HG03064 (cell line): Measurements from ENCODE around the gene ANP32B.
A peak's percentile ranks its signal among the peaks of the same experiment; 100 is the strongest.

Experiments used
- ATAC-seq: cut with Tn5 transposase; IDR thresholded peaks from one replicate; pipeline ENCODE4 v1.9.1; 2021; ENCODE audit warnings: low read depth; ENCODE audit not compliant: unreplicated experiment

Gene ANP32B

DNA sequence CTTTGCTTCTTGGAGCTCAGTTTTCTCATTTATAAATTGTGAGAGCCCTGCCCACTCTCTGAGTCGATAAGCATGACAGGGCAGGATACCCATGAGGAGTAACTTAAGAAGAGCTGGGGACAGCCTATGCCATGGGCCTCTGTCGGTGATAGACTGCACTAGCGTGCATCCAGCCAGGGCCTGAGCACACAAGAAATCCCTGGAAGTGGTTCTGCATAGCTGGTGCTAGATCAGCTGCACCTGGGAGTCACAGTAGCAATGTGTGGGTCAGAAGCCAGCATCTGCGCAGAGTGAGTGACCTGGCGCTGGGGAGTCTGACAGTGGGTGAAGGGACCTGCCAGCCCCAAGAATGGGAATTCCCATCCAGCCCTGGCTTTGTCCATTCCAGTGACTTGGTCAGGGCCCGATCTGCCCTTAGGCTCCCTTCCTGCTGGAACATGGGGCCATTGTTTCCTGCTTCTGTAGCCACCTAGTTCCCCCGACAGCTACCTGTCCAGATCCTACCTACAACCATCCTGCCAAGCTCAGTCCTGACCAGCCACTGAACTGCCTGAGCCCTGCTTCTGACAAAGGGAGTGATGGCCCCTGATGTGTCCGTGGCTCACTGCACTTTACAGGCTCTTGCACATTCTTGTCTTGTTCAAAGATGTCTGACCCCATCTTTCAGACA lies 37.5 kb downstream of the ANP32B start:
- ATAC-seq = no peak

DNA sequence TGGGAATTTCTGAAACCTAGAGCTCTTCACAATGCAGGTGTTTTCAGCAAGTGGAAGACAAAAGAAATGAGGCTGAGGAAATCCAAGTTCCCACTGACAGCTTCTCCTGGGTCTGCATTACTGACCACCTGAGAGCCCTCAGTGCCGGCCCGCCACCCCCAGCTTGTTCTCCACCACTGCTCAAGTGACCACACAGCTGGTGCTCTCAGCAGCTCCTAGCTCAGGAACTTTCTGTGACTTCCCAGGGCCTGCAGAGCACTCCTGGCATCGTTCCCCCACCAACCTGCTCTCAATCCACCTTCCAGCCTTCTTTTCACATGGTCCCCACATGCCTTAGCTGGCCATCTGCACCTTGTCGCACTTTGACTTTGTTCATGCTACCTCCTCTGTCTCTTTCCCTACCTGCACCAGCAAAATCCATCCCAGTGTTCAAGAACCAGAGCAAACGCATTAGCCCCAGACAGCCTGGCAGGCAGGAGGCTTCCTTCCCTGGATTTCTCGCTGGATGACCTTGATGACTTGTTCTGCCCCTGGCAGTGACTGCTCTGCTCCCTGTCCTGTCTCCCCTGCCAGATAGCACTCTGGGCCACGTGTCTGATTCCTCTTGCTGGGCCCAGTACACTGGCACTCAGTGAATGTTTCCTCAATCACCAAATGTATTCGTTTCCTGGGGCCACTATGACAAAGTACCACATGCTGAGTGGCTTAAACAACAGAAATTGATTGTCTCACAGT lies 38.3 kb downstream of the ANP32B start:
- ATAC-seq = no peak

DNA sequence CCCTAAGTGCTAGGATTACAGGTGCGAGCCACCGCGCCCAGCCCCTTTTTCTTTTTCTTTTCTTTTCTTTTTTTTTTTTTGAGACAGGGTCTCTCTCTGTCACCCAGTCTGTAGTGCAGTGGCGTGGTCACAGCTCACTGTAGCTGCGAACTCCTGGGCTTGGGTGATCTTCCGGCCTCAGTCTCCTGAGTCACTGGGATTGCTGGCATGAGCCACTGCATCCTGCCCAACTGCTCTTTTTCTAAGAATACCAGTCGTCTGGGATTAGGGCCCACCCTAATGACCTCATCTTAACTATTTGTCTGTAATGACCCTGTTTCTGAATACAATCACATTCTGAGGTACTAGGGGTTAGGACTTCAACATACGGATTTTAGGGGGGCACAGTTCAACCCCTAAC lies 39.3 kb downstream of the ANP32B start:
- no peak for ATAC-seq

DNA sequence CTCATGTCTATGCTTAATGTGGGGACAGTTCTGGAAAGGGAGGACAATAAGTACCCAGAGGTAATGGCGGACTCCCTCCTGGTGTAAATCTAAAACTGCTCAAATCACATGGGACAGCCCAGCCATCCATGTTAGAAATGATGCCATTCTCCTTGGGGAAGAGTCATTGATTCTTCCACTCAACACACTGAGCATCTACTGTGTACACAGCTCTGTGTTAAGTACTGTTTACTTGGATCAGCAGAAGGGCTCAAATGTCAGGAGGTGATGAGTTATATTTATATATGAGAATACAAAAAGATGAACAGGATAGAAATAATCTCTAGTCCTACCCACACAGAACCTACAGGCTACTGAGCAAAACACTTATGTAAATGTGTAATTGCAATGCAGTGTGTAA lies 41.6 kb downstream of the ANP32B start:
- no peak for ATAC-seq

DNA sequence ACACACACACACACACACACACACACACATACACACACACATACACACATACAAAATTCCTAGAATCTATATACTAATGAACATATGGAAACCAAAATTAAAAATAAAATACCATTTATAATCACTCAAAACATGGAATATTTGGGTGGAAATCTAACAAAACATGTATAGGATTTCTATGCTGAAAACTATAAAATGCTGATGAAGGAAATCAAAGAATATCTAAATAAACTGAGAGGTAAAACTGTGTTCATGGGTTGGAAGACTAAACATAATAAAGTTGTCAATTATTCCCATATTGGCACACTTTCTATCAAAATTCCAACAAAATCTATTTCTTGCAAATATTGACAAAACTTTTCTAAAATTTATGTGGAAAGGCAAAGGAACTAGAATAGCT lies 48.0 kb downstream of the ANP32B start:
- no peak for ATAC-seq

DNA sequence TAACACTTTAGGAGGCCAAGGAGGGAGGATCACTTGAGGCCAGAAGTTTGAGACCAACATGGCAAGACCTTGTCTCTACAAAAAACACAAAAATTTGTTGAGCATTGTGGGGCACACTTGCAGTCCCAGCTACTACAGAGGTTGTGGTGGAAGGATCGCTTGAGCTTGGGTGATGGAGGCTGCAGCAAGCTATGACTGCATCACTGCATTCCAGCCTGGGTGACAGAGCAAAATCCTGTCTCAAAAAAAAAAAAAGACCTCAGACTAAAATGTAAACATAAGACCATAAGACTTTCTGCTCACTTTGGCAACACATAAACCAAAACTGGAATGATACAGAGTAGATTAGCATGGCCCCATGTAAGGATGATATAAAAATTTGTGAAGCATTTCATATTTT lies 48.8 kb downstream of the ANP32B start:
- no peak for ATAC-seq

DNA sequence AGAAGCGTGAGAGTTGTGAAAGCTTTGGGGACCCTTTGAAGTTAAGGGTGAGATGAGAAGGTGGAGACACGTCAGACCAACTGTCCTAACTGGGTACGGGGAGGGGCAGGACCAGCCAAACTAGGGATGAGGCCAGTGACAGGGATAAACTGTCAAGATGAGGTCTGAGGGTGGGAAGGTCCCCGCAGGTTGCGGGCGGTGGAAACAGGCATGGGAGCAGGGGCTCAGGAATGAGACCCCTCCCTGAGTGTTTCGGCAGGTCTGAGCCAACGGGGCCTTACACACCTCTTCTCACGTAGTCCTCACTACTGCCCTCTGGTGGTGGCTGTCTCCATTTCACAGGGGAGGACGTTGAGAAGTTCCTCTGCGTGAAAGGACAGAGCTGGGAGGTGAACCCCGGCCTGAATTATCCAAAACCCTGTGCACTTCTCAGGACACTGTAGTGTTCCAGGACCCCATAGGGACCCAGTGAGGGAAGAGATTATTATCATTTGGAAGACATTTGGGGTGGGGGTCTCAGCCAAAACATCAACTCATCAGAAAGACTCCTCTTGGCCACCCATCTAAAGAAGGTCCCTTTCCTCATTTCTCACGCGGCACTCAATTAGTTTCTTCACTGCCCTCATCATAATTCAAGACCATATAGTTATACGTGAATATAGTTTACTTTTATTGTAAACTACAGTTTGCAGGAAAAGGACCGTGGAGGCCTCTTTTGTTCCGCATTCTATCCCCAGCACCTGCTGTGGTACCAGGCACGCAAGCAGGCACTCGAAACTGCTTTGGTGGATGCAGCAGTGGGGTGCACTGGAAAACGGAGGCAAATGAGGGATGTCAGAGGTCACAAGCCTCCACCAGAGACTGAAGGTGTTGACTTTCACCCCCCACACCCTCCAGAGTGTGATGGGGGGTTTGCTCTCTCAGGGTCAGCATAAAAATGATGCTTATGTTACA lies 51.7 kb downstream of the ANP32B start:
- no peak for ATAC-seq

DNA sequence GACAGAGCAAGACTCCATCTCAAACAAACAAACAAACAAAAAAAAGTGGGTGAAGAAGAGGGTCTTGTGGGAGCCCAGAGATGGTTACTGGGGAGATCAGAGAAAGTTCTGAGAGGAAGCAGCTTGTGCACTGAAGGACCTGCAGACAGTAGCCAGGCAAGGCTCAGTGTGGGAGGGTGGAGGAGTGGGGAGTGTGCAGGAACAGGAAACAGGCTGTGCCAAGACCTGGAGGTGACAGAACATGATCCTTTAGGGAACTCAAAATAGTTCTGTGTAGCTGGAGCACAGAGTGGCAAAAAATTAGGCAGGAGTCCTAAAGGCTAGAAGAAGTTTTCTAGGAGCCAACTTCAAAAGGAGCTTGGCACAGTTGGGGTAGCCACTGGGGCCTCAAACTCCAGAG lies 54.2 kb downstream of the ANP32B start:
- no peak for ATAC-seq

DNA sequence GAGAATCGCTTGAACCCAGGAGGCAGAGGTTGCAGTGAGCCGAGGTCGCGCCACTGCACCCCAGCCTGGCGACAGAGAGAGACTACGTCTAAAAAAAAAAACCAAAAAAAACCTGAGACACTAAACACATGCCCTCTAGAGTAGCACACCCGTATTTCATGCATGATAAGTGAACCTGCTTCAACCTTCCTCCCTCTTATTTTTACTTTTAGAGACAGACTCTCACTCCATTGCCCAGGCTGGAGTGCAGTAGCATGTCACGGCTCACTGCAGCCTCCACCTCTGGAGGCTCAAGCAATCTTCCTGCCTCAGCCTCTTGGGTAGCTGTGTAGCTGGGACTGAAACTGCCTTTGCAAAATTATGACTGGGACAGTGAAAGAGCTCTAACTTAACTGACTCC lies 55.8 kb downstream of the ANP32B start:
- peak; percentile 47 for ATAC-seq

DNA sequence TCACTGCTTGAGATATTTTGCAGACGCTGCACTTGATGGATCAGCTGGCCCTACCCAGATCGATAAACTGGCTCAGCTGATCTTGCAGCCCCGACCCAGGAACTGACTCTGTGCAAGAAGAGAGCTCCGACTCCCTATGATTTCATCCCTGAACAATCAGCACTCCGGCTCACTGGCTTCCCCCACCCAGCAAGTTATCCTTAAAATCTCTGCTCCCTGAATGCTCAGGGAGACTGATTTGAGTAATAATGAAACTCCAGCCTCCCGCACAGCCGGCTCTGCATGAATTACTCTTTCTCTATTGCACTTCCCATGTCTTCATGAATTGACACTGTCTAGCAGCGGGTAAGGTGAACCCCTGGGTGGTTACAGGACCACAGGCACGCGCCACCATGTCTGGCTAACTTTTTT lies 56.5 kb downstream of the ANP32B start:
- ATAC-seq = no peak

DNA sequence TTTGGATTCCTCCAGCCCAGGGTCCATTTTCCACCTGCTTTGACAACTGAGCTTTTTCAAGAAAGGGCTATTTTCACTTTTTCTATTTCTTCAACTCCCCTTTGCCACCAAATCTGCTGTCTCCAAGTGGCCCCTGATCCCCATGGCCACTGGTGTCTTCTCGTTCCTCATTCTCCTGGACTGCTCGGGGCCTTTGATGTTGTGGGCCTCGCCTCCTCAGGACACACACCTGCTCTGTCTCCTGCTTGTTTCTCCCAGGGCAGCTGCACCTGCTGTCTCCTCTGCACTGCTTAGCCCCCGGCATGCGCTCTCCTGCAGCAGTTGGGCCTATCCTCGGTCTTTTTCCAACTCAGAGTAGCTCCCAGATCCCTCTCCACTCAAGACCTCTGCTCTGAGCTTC lies 57.1 kb downstream of the ANP32B start:
- no peak for ATAC-seq

DNA sequence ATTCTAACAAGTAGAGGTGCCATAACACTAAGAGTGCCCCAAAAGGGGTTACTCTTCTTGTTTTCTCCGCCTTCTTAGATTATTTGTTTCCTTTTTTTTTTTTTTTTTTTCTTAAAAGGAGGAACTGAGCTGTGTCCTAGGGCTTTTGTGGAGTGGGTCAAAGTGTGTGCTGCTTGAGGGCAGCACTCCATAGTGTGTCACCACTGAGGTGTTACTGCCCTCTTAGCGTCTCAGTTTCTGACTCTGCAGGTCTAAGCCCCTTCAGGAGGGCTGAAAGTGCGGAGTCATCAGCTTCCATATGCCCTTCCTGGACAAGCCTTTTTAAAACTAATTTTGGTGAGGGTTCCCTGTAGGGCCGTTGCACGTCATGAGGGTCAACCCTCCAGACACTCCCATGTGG lies 60.8 kb downstream of the ANP32B start:
- no peak for ATAC-seq

DNA sequence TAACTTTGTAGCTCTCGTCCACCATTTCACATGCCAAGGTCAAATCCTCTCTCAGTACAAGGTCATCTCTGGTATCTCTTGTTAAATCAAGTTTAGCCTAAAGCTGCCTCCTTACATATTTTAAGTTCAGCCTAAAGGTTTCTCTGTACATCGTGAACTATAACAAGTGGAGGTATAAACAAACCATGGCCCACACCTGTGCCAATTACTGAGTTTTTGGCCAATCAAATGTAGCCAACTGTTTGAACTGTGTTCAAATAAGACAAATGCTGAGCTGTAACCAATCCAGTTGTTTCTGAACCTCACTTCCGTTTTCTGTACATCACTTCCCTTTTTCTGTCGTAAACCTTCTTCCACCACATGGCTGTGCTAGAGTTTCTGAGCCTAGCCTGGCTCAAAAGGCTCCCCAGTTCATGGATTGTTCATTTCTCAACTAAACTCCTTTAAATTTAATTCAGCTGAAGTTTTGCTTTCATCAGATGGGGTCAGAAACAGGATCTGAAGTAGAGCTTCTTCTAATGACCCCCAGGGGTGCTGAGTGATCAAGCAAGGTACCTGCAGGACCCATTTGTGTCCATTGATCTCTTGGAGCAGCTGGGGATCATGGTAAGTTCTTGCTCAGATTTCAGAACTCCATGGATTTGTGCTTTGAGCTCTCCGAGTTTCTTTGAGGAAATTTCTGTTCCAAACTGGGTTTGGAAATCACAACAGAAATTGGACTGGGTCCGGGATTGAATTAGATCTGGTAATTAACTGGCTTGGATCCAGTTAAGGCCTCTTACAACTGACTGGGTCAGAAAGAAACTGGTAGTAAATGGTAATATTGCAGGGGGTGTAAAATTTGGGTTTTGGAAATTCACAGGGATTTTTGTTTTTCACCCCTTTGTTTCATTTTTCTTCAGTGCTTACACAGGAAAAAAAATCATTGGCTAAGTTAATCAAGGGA lies 62.4 kb downstream of the ANP32B start:
- ATAC-seq = no peak

DNA sequence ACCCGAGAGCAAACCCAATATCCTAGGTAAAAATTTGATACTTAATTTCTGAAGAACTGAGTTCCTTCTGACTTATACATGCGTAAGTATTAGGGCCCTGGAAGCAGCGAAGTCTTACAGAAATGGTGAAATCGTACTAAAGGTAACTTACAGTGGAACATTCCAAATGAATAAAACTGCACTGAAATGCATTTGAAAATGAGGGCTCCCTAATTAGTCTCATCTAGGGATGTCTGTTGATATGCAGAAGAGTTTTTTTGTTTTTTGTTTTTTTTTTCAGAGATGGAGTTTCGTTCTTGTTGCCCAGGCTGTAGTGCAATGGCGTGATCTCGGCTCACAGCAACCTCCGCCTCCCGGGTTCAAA lies 63.0 kb downstream of the ANP32B start:
- no peak for ATAC-seq

DNA sequence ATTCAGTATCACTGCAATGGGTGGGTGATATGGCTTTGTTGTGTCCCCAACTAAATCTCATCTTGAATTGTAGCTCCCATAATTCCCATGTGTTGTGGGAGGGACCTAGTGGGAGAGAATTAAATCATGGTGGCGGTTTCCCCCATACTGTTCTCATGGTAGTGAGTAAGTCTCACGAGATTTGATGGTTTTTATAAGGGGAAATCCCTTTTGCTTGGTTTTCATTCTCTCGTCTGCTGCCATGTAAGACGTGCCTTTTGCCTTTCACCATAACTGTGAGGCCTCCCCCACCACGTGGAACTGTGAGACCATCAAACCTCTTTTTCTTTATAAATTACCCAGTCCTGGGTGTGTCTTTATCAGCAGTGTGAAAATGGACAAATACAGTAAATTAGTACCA lies 63.9 kb downstream of the ANP32B start:
- no peak for ATAC-seq

DNA sequence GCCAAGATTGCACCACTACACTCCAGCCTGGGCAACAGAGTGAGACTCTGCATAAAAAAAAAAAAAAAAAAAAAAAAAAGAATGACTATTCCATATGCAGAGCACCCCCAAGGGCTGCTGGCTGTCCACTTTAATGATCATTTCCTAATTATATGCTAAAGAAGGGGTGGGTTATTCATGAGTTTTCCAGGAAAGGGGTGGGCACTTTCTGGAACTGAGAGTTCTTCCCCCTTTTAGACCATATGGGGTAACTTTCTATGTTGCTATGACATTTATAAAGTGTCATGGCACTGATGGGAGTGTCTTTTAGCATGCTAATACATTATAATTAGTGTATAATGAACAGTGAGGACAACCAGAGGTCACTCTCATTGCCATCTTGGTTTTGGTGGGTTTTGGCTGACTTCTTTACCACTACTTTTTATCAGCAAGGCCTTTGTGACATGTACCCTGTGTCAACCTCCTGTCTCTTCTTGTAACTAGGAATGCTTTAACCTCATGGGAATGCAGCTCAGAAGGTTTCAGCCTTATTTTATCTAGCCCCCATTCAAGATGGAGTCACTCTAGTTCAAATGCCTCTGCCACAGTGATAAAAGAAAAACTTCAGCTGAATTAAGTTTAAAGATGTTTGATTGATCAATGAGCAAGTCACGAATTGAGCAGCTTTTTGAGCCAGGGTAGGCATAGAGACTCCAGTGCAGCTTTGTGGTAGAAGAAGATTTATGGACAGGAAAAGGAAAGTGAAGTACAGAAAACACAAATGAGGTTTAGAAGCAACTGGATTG lies 66.3 kb downstream of the ANP32B start:
- no peak for ATAC-seq

DNA sequence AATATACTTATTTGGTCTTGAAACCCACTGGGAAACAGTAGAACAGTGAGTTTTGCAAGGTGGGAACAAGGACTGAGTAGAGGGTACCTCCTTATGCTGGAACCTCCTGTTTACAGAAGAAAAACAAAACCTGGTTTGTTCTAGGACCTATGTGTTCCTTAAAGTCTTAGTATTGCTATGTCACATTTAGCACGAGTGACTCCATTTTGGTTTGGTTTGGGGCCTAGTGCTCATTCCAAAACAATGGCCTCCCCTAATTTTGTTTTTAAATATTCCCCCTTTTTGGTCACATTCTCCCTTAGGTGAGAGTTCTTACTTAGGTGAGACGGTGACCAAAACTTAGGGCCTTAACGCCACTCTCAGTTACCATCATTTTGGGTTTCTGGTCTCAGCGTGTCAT lies 67.2 kb downstream of the ANP32B start:
- no peak for ATAC-seq

DNA sequence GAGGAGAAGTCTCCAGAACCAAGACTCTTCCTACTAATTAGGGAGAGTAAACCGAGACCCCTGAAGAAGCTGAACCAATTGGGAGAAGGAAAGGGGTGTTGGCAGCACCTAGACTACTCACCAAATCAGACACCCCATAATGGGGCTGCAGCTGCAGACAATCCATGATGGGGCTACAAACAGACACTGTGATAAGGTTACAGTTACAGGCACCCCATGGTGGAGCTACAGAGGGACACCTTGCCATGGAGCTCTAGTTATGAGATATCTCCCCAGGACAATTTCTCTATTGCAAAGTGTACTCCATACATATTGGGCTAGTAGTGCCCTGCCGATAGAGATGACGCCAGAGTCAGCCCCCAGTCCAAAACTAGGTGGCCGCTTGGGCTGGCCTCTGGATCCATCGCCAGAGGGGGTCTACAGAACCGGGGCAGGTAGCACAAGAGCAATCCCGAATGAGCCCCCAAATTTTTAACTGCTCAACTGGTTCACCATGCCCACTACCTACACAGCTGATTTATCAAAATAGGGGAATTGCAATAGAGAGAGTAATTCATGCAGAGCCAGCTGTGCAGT lies 71.3 kb downstream of the ANP32B start:
- ATAC-seq = no peak
